Memory B cell (primary cell): ENCODE results near the gene C19orf85.

Source experiments
- ATAC-seq: fragments of 150-1000 bp; cut with Tn5 transposase; 2 replicates; pipeline ENCODE4 v1.10.0; 2021; ENCODE audit warnings: low read depth, mild to moderate bottlenecking, moderate library complexity
- DNase-seq, 2 donors: peaks; one replicate each; pipeline ENCODE4 v3.0.0; 2022; ENCODE audit warnings: low spot score in 2 of 2
- H3K27ac Mint-ChIP-seq: one replicate; pipeline ENCODE4 v1.8.0; 2022; ENCODE audit warnings: mild to moderate bottlenecking, moderate library complexity, mixed read lengths
- H3K27me3 Mint-ChIP-seq: one replicate; pipeline ENCODE4 v1.8.0; 2022; ENCODE audit warnings: mixed read lengths
- H3K36me3 Mint-ChIP-seq: one replicate; pipeline ENCODE4 v1.8.0; 2022; ENCODE audit warnings: mild to moderate bottlenecking, mixed read lengths
- H3K4me1 Mint-ChIP-seq: one replicate; pipeline ENCODE4 v1.8.0; 2022; ENCODE audit warnings: mixed read lengths
- H3K4me3 Mint-ChIP-seq: one replicate; pipeline ENCODE4 v1.8.0; 2022; ENCODE audit warnings: mild to moderate bottlenecking, moderate library complexity, mixed read lengths
- H3K9me3 Mint-ChIP-seq: one replicate; pipeline ENCODE4 v1.8.0; 2022; ENCODE audit warnings: mixed read lengths

C19orf85 gene

GRCh38 chr19:55419624-55420236 lies 44.8 kb downstream of the C19orf85 start:
- ATAC-seq (no peak), DNase-seq (no peak)
- Mint-ChIP-seq H3K27ac (no peak overlapping the region), H3K36me3 (no peaks in the 10 kb centered on the region), H3K4me1 (no peaks in the 10 kb centered on the region), H3K27me3 (peaks cover 8% of the 10 kb centered on the region), H3K4me3 (no peak overlapping the region), H3K9me3 (no peaks in the 10 kb centered on the region)

GRCh38 chr19:55419103-55419502 lies 45.4 kb downstream of the C19orf85 start:
- no peak overlapping the region for H3K27ac Mint-ChIP-seq
- no peaks in the 10 kb centered on the region for H3K9me3 Mint-ChIP-seq

GRCh38 chr19:55418185-55418584 lies 46.4 kb downstream of the C19orf85 start:
- ATAC-seq (peak; percentile 78), DNase-seq (peak; percentile 37 to 43)
- Mint-ChIP-seq H3K4me1 (no peaks in the 10 kb centered on the region), H3K27ac (no peak overlapping the region), H3K9me3 (no peaks in the 10 kb centered on the region), H3K36me3 (no peaks in the 10 kb centered on the region), H3K4me3 (no peak overlapping the region), H3K27me3 (peaks cover 5% of the 10 kb centered on the region)

More at GRCh38 chr19:55419103-55419502, 45.4 kb downstream of the C19orf85 start:
- no peak overlapping the region for H3K4me3 Mint-ChIP-seq
- H3K4me1 Mint-ChIP-seq, result no peaks in the 10 kb centered on the region
- ATAC-seq, result no peak
- no peaks in the 10 kb centered on the region for H3K36me3 Mint-ChIP-seq
- peaks cover 6% of the 10 kb centered on the region for H3K27me3 Mint-ChIP-seq
- DNase-seq, result no peak
